AG04449 (cell line): Measurements from ENCODE around the gene GMPPA.

Experiments
- CTCF ChIA-PET: fragments of 350-600 bp; formaldehyde crosslinking; extraction: SDS; loops from one replicate; lab custom pipeline; 2021; ENCODE audit warnings: antibody characterized with exemption; lab: Yijun Ruan, JAX
- POLR2A ChIA-PET: fragments of 400-600, 350-600 bp; formaldehyde crosslinking; extraction: SDS; loops from one replicate; lab custom pipeline; 2020; ENCODE audit warnings: antibody characterized with exemption, inconsistent platforms; lab: Yijun Ruan, JAX
- DNase-seq: peaks from one replicate; pipeline ENCODE4 v3.0.0-alpha.2; 2010; ENCODE audit warnings: low read depth, low spot score
- H3K4me3 ChIP-seq: 2 replicates; pipeline ENCODE4 v1.5.1; 2011; ENCODE audit warnings: low read depth, mild to moderate bottlenecking, control low read depth, low read length
- TF ChIP-seq, protein P1 (sequence below): IDR thresholded peaks from one replicate; pipeline ENCODE4 v1.5.1; 2011; ENCODE audit warnings: mild to moderate bottlenecking, moderate library complexity, low read length, control low read depth, inconsistent platforms; ENCODE audit not compliant: insufficient read depth; ENCODE audit errors: missing control alignments

GMPPA gene

DNA sequence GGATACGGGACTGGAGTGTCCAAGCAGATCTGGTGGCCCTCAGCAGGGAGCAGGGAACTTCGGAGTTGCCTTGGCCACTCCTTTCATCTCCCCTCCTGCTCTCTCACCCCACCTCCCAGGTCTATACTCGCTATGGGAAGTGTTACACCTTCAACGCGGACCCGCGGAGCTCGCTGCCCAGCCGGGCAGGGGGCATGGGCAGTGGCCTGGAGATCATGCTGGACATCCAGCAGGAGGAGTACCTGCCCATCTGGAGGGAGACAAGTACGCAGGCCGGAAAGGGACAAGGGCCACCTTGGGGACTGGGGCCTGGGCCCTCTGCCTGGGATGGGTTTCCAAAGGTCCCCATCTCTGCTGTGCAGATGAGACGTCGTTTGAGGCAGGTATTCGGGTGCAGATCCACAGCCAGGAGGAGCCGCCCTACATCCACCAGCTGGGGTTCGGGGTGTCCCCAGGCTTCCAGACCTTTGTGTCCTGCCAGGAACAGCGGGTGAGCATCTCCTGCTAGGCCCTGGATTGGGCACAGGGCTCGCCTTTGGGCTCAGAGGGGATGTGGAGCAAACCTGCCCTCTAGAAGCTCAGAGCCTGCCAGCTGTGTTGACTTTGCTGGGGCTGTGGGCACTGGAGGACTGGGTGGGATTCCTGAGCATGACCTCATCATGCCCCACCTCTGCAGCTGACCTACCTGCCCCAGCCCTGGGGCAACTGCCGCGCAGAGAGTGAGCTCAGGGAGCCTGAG lies 33.1 kb downstream of the GMPPA start:
- H3K4me3 ChIP-seq, result no peak overlapping the region
- ChIA-PET CTCF (interaction anchor here (0.8 to 20.4 kb wide), 13 partner anchors 9 to 236 kb away, joined by 3 to 1084 read pairs (median 33); partner anchors contain the start of genes ASIC4, CHPF, DNPEP and GMPPA), POLR2A (interaction anchor here (0.8 kb wide), 1 partner anchor 36 kb away, joined by 3 read pairs; no protein-coding TSS in a partner anchor)
- no peak for DNase-seq
- TF ChIP-seq, protein P1, sequence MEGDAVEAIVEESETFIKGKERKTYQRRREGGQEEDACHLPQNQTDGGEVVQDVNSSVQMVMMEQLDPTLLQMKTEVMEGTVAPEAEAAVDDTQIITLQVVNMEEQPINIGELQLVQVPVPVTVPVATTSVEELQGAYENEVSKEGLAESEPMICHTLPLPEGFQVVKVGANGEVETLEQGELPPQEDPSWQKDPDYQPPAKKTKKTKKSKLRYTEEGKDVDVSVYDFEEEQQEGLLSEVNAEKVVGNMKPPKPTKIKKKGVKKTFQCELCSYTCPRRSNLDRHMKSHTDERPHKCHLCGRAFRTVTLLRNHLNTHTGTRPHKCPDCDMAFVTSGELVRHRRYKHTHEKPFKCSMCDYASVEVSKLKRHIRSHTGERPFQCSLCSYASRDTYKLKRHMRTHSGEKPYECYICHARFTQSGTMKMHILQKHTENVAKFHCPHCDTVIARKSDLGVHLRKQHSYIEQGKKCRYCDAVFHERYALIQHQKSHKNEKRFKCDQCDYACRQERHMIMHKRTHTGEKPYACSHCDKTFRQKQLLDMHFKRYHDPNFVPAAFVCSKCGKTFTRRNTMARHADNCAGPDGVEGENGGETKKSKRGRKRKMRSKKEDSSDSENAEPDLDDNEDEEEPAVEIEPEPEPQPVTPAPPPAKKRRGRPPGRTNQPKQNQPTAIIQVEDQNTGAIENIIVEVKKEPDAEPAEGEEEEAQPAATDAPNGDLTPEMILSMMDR, result no peak

DNA sequence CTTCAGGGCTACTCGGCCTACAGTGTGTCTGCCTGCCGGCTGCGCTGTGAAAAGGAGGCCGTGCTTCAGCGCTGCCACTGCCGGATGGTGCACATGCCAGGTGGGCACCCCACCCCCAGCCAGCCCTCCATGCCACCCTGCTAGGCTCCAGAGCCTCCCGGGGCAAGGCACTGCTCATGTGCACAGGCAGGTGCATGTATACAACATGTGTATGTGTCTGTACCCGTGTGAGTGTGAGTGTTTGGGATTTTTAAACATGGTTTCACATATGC lies 33.6 kb downstream of the GMPPA start:
- CTCF ChIA-PET, result interaction anchor here (0.8 to 20.4 kb wide), 8 partner anchors 8 to 237 kb away, joined by 3 to 1084 read pairs (median 142); partner anchors contain the start of genes ASIC4, CHPF, DNPEP and GMPPA
- POLR2A ChIA-PET, result interaction anchor here (0.8 kb wide), 1 partner anchor 37 kb away, joined by 3 read pairs; no protein-coding TSS in a partner anchor
- DNase-seq, result no peak
- no peak overlapping the region for H3K4me3 ChIP-seq
- TF ChIP-seq, protein P1, result no peak

DNA sequence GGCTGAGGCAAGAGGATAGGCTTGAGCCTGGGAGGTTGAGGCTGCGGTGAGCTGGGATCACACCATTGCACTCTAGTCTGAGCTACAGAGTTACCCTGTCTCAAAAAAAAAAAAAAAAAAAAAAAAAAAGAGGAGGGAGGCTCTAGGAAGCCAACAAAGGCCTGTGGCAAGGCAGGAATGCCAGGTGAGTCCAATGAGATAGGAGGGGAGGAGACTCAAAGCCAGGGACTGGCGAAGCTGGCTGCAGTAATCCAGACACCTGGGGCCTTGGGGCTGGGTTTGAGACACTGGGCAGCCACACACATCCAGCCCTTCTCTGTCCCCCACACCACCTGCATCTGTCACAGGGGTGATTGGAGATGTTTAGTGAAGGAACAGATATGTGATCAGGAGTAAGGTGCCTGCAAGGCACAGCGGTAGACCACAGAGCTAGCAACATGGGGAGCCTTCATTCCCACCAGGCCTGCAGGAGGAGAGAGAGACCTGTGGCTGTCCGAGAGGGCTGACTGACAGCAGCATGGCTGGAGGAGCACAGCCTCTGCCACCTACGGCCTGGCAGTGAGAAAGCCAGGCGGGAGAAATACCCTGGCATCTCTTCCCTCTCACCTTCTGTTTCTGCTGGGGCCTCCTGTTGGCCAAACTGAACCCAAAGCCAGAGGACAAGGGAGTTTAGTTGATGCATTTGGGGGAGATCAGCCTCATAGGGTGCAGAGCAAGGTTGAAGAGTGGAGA lies 35.4 kb downstream of the GMPPA start:
- no peak overlapping the region for H3K4me3 ChIP-seq
- POLR2A ChIA-PET, result interaction anchor here (0.8 kb wide), 1 partner anchor 36 kb away, joined by 3 read pairs; no protein-coding TSS in a partner anchor
- CTCF ChIA-PET, result interaction anchor here (0.8 to 20.4 kb wide), 9 partner anchors 7 to 239 kb away, joined by 3 to 1084 read pairs (median 5); partner anchors contain the start of genes ASIC4 and GMPPA
- DNase-seq, result no peak
- TF ChIP-seq, protein P1, result no peak

DNA sequence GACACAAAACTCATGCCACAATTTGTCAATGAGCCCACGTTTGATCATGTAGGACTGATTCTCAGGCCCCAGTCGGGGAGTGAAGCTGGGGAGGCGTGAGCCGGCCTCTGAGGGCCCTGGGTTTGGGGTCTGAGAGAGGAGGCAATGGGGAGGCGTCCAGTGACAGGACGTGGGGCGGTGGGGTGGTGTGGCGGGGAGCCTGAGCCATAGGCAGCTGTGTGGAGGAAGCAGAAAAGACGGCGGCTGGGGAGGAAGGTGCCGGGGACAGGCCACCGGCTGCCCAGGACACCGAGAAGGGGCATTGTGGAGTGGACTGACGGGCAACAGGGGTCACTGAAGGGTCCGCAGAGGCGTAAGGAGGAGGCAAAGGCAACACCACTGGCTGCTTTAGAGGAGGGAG lies 37.7 kb downstream of the GMPPA start:
- no peak overlapping the region for H3K4me3 ChIP-seq
- CTCF ChIA-PET, result interaction anchor here (1.1 to 10.5 kb wide), 9 partner anchors 10 to 159 kb away, joined by 3 to 206 read pairs (median 11); a partner anchor contains a TSS
- DNase-seq, result no peak
- TF ChIP-seq, protein P1, result no peak
- POLR2A ChIA-PET, result no interaction called here

DNA sequence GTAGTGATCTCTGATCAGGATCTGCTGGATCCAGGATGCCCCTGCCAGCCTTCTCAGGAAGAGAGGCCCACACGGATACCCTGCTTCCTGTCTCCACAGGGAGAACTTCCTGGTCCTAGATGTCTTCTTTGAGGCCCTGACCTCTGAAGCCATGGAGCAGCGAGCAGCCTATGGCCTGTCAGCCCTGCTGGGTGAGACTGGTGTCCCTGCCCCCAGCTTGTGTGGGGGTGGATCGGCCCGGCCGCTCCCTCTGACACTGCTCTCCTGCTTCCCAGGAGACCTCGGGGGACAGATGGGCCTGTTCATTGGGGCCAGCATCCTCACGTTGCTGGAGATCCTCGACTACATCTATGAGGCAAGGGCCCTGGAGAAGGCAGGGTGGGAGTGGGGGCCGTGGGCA lies 38.3 kb downstream of the GMPPA start:
- no peak for DNase-seq
- TF ChIP-seq, protein P1, result no peak
- ChIA-PET CTCF (interaction anchor here (1.1 to 10.5 kb wide), 10 partner anchors 11 to 159 kb away, joined by 3 to 206 read pairs (median 12); a partner anchor contains a TSS), POLR2A (no interaction called here)
- no peak overlapping the region for H3K4me3 ChIP-seq
